ENCODE measurements around the gene LRP6. TPM values are rescaled to one million over a fixed set of nuclear protein-coding genes. Genes with fewer than 3 reads are reported as not detected.

LRP6 gene
- total RNA-seq, 1 donor from 2014 or later = 41.9 TPM

DNA sequence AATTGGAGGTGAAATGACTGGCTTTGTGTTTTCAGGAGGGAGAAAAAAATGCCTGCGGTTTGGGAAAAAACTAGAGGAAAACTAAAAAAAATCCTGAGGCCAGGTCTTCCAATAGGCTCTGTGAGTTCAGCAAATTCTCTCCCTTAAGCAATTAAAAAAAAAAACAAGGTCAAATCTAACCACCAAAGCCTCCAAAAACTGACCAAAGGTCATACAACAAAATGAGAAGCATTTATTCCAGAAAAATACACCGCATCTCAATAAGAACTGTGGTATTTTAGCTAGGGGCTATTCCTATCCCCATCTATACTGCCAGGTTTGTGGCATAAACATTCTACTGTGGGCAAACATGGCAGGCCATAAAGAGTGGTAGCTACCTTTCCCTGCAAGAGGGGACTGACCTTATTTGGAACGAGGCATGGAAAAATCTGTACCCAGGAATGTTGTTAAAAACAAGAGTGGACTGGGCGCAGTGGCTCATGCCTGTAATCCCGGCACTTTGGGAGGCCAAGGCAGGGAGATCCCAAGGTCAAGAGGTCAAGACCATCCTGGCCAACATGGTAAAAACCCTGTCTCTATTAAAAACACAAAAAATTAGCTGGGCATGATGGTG lies 60.0 kb downstream of the LRP6 start:
- Mint-ChIP-seq H3K4me1 (ENCODE audit: unreplicated experiment) (peaks cover 8% of the 10 kb centered on the region), H3K36me3 (ENCODE audit: unreplicated experiment) (peaks cover 20% of the 10 kb centered on the region), H3K9me3 (ENCODE audit: unreplicated experiment) (no peaks in the 10 kb centered on the region), H3K4me3 (ENCODE audit: unreplicated experiment) (no peak overlapping the region), H3K27me3 (ENCODE audit: unreplicated experiment) (no peaks in the 10 kb centered on the region), H3K27ac (ENCODE audit: unreplicated experiment) (no peak overlapping the region)
- DNase-seq (ENCODE audit: extremely low spot score, unreplicated experiment) = no peak
- TF ChIP-seq, protein P1, sequence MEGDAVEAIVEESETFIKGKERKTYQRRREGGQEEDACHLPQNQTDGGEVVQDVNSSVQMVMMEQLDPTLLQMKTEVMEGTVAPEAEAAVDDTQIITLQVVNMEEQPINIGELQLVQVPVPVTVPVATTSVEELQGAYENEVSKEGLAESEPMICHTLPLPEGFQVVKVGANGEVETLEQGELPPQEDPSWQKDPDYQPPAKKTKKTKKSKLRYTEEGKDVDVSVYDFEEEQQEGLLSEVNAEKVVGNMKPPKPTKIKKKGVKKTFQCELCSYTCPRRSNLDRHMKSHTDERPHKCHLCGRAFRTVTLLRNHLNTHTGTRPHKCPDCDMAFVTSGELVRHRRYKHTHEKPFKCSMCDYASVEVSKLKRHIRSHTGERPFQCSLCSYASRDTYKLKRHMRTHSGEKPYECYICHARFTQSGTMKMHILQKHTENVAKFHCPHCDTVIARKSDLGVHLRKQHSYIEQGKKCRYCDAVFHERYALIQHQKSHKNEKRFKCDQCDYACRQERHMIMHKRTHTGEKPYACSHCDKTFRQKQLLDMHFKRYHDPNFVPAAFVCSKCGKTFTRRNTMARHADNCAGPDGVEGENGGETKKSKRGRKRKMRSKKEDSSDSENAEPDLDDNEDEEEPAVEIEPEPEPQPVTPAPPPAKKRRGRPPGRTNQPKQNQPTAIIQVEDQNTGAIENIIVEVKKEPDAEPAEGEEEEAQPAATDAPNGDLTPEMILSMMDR (IDR thresholded peaks at IDR 0.05) = no peak

DNA sequence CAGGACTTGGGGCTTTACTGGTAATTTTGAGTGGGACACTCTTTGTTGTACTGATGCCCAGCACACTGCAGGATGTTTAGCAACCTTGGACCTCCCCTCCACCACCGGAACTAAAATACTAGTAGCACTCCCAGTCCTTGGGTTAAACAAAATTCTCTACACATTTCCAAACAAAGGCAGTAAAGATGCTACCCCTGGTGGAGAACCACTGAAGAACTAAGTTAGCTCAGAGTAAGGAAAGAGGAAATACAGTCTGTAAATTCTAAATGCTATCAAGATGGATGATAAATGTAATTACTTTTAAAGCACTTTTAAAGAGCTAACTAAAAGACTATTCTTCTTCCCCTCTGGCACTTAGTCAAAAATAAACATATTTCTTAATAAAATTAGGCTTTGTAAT lies 64.1 kb downstream of the LRP6 start:
- Mint-ChIP-seq H3K4me3 (ENCODE audit: unreplicated experiment) (no peak overlapping the region), H3K27ac (ENCODE audit: unreplicated experiment) (no peak overlapping the region), H3K4me1 (ENCODE audit: unreplicated experiment) (peaks cover 4% of the 10 kb centered on the region), H3K27me3 (ENCODE audit: unreplicated experiment) (no peaks in the 10 kb centered on the region), H3K36me3 (ENCODE audit: unreplicated experiment) (peaks cover 44% of the 10 kb centered on the region), H3K9me3 (ENCODE audit: unreplicated experiment) (peaks cover 5% of the 10 kb centered on the region)
- no peak for DNase-seq (ENCODE audit: extremely low spot score, unreplicated experiment)
- TF ChIP-seq, protein P1 (IDR thresholded peaks at IDR 0.05) = no peak

DNA sequence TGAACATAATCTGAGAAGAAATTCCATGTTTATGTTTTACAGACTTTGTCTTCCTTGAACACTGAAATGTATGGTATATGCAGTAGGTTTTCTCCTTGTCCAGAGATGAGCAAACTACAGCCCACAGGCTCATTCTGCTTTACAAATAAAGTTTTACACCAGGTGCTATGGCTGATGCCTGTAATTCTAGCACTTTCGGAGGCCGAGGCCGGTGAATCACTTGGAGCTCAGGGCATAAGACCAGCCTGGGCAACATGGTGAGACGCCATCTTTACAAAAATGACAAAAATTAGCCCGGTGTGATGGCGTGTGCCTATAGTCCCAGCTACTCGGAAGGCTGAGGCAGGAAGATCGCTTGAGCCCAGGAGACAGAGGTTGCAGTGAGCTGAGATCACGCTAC lies 64.7 kb downstream of the LRP6 start:
- Mint-ChIP-seq H3K4me1 (ENCODE audit: unreplicated experiment) (peaks cover 4% of the 10 kb centered on the region), H3K9me3 (ENCODE audit: unreplicated experiment) (peaks cover 7% of the 10 kb centered on the region), H3K27me3 (ENCODE audit: unreplicated experiment) (no peaks in the 10 kb centered on the region), H3K36me3 (ENCODE audit: unreplicated experiment) (peaks cover 48% of the 10 kb centered on the region), H3K4me3 (ENCODE audit: unreplicated experiment) (no peak overlapping the region), H3K27ac (ENCODE audit: unreplicated experiment) (no peak overlapping the region)
- DNase-seq (ENCODE audit: extremely low spot score, unreplicated experiment) = no peak
- TF ChIP-seq, protein P1 (IDR thresholded peaks at IDR 0.05) = no peak

DNA sequence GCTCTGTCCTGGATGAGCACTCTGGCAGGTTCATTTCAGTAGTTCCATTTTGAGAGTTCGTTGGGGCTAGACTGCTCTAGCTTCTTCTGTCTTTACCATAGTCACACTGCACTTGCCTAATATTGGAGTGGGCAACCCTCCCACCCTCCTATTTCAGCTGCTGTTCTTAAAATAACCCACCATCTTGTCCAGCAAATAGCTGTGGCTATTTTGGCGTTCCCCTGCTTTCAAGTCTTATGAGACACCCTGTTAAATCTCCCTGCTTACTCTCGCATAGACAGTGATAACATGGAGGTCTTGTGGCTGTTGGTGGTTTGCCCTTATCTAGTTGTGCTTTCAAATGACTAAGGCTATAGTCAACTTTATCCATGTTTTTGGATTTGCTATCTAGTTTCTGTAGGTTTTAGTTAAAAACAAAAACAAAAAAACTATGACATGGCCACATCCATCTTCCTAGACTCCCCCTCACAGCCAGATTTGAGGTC lies 65.5 kb downstream of the LRP6 start:
- no peaks in the 10 kb centered on the region for H3K27me3 Mint-ChIP-seq (ENCODE audit: unreplicated experiment)
- peaks cover 15% of the 10 kb centered on the region for H3K9me3 Mint-ChIP-seq (ENCODE audit: unreplicated experiment)
- peaks cover 2% of the 10 kb centered on the region for H3K4me1 Mint-ChIP-seq (ENCODE audit: unreplicated experiment)
- TF ChIP-seq, protein P1 (IDR thresholded peaks at IDR 0.05) = no peak
- no peak overlapping the region for H3K27ac Mint-ChIP-seq (ENCODE audit: unreplicated experiment)
- DNase-seq (ENCODE audit: extremely low spot score, unreplicated experiment) = no peak
- peaks cover 56% of the 10 kb centered on the region for H3K36me3 Mint-ChIP-seq (ENCODE audit: unreplicated experiment)
- no peak overlapping the region for H3K4me3 Mint-ChIP-seq (ENCODE audit: unreplicated experiment)

DNA sequence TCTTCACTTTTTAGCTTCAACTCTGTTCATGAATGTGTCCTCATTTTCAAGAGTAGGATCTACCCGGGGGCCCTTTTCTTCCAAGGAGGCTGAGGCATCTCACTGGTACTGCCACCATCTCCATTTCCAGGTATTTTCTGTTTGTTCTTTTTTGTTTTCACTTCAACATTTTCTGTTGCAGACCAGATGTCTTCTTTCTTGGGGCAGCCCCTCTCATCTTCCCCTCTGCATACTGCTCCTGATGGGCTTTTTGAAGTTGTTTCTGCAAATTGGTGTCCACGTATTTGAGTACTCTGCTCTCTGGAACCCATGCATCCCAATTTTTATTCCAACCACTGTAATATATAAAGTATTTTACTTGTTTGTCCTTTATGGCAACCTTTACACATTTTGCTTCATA lies 66.5 kb downstream of the LRP6 start:
- Mint-ChIP-seq H3K27me3 (ENCODE audit: unreplicated experiment) (no peaks in the 10 kb centered on the region), H3K9me3 (ENCODE audit: unreplicated experiment) (peaks cover 25% of the 10 kb centered on the region), H3K36me3 (ENCODE audit: unreplicated experiment) (peaks cover 63% of the 10 kb centered on the region), H3K27ac (ENCODE audit: unreplicated experiment) (no peak overlapping the region), H3K4me1 (ENCODE audit: unreplicated experiment) (no peaks in the 10 kb centered on the region), H3K4me3 (ENCODE audit: unreplicated experiment) (no peak overlapping the region)
- TF ChIP-seq, protein P1 (IDR thresholded peaks at IDR 0.05) = no peak
- DNase-seq (ENCODE audit: extremely low spot score, unreplicated experiment) = no peak
